H1 (cell line): ENCODE results near the gene GLYR1. TPM values are rescaled to one million over a fixed set of nuclear protein-coding genes. Genes with fewer than 3 reads are reported as not detected.

Experiments used
- CTCF ChIA-PET: fragments of 300-600 bp; sonication (Branson Sonifier 250); formaldehyde crosslinking; loops from one replicate; lab custom pipeline; 2021; ENCODE audit not compliant: partially characterized antibody; lab: Charles Lee
- POLR2A ChIA-PET: fragments of 300-600 bp; sonication (Branson Sonifier 250); formaldehyde crosslinking; loops from one replicate; lab custom pipeline; 2021; ENCODE audit warnings: inconsistent platforms; ENCODE audit not compliant: partially characterized antibody; lab: Charles Lee
- DNase-seq, 2 experiments: peaks; one replicate each; pipeline versions ENCODE4 v3.0.0 to v3.0.0-alpha.2; 2010 to 2022; ENCODE audit warnings: low spot score in 2 of 2, low read depth in 1 of 2, mixed read lengths in 1 of 2
- FAIRE-seq: peaks from 2 replicates; lab custom pipeline; 2011; peaks lifted over from hg19 to GRCh38; lab: Jason Lieb, UNC
- H2AFZ ChIP-seq: 2 replicates; pipeline ENCODE4 v1.8.1; 2012; ENCODE audit warnings: low read length, inconsistent platforms
- H2AK5ac ChIP-seq: 2 replicates; pipeline ENCODE4 v1.6.1; 2013; ENCODE audit warnings: low read depth, low read length
- H2BK120ac ChIP-seq: replicated peaks from 2 replicates; pipeline ENCODE3; 2013; ENCODE audit warnings: low read depth, low read length, inconsistent platforms
- H2BK12ac ChIP-seq: 2 replicates; pipeline ENCODE4 v1.6.1; 2013; ENCODE audit warnings: low read depth, low read length
- H2BK15ac ChIP-seq: 2 replicates; pipeline ENCODE4 v1.6.1; 2013; ENCODE audit warnings: low read length
- H2BK20ac ChIP-seq: 2 replicates; pipeline ENCODE4 v1.6.1; 2013; ENCODE audit warnings: low read length
- H2BK5ac ChIP-seq: 2 replicates; pipeline ENCODE4 v1.6.1; 2013; ENCODE audit warnings: low read depth, low read length
- H3K14ac ChIP-seq: 2 replicates; pipeline ENCODE4 v1.6.1; 2013; ENCODE audit warnings: inconsistent platforms; ENCODE audit not compliant: insufficient read length
- H3K18ac ChIP-seq: 2 replicates; pipeline ENCODE4 v1.6.1; 2013; ENCODE audit warnings: low read length; ENCODE audit errors: extremely low read depth
- H3K23ac ChIP-seq: 2 replicates; pipeline ENCODE4 v1.6.1; 2013; ENCODE audit warnings: inconsistent platforms; ENCODE audit not compliant: insufficient read length
- H3K23me2 ChIP-seq: 2 replicates; pipeline ENCODE4 v1.6.1; 2013; ENCODE audit warnings: low read depth, low read length
- H3K27ac ChIP-seq: 2 replicates; pipeline ENCODE4 v1.6.1; 2011; ENCODE audit warnings: low read depth, low read length, inconsistent platforms
- H3K27me3 ChIP-seq, 4 experiments: replicated peaks in 1 of 4; 1 replicate in 1 of 4; 2 replicates in 3 of 4; pipeline versions ENCODE4 v1.6.1 to v1.8.1; 2011 to 2013; ENCODE audit warnings: low read length in 3 of 4, mild to moderate bottlenecking in 3 of 4, inconsistent platforms in 2 of 4, mixed read lengths in 2 of 4, moderate library complexity in 1 of 4; ENCODE audit not compliant: control insufficient read depth in 3 of 4, insufficient read depth in 3 of 4; ENCODE audit errors: extremely low read depth in 1 of 4
- H3K36me3 ChIP-seq, 4 experiments: 2 replicates each; pipeline versions ENCODE4 v1.6.1 to v1.8.1; 2011 to 2013; ENCODE audit warnings: mild to moderate bottlenecking in 4 of 4, low read length in 3 of 4, moderate library complexity in 2 of 4, control low read depth in 1 of 4, inconsistent platforms in 1 of 4; ENCODE audit not compliant: insufficient read depth in 4 of 4, control insufficient read depth in 2 of 4
- H3K4ac ChIP-seq: replicated peaks from 2 replicates; pipeline ENCODE3; 2013; ENCODE audit warnings: low read length, low read depth, mixed read lengths, inconsistent platforms; ENCODE audit not compliant: insufficient read length
- H3K4me1 ChIP-seq, 4 experiments: replicated peaks in 1 of 4; 1 replicate in 1 of 4; 2 replicates in 3 of 4; pipeline versions ENCODE4 v1.6.1 to v1.8.1; 2011 to 2013; ENCODE audit warnings: low read length in 3 of 4, inconsistent platforms in 2 of 4, mixed read lengths in 1 of 4; ENCODE audit not compliant: insufficient read depth in 4 of 4, control insufficient read depth in 3 of 4
- H3K4me2 ChIP-seq, 2 experiments: 2 replicates each; pipeline versions ENCODE4 v1.6.1 to v1.8.1; 2011 to 2013; ENCODE audit warnings: low read depth in 2 of 2, low read length in 2 of 2, control low read depth in 1 of 2, inconsistent platforms in 1 of 2, mild to moderate bottlenecking in 1 of 2; ENCODE audit not compliant: insufficient read depth in 1 of 2
- H3K4me3 ChIP-seq, 4 experiments: fragments of 200-600, 300-600 bp in 1 of 4; sonication (generic), shearing (Covaris generic), sonication (Bioruptor Twin) in 1 of 4; 2 replicates each; pipeline versions ENCODE4 v1.5.1 to v1.8.1; 2011 to 2016; ENCODE audit warnings: low read length in 4 of 4, low read depth in 3 of 4, control low read depth in 2 of 4, inconsistent platforms in 2 of 4, mild to moderate bottlenecking in 2 of 4, mixed read lengths in 1 of 4, moderate library complexity in 1 of 4; ENCODE audit not compliant: insufficient read depth in 2 of 4; ENCODE audit errors: extremely low read depth in 1 of 4
- H3K56ac ChIP-seq: replicated peaks from 2 replicates; pipeline ENCODE3; 2013; ENCODE audit warnings: low read depth, mild to moderate bottlenecking, mixed read lengths, low read length, inconsistent platforms; ENCODE audit not compliant: insufficient read length
- H3K79me1 ChIP-seq: 2 replicates; pipeline ENCODE4 v1.6.1; 2013; ENCODE audit warnings: low read depth, low read length, control low read depth
- H3K79me2 ChIP-seq, 2 experiments: 2 replicates each; pipeline versions ENCODE4 v1.6.1 to v1.8.1; 2012 to 2013; ENCODE audit warnings: low read length in 2 of 2, mild to moderate bottlenecking in 2 of 2, inconsistent platforms in 1 of 2; ENCODE audit not compliant: insufficient read depth in 2 of 2, control insufficient read depth in 1 of 2
- H3K9ac ChIP-seq, 4 experiments: replicated peaks in 1 of 4; 1 replicate in 1 of 4; 2 replicates in 3 of 4; pipeline versions ENCODE4 v1.6.1 to v1.8.1; 2011 to 2013; ENCODE audit warnings: low read depth in 3 of 4, low read length in 3 of 4, control low read depth in 2 of 4, mild to moderate bottlenecking in 2 of 4, moderate library complexity in 2 of 4, inconsistent platforms in 1 of 4; ENCODE audit errors: extremely low read depth in 1 of 4
- H3K9me3 ChIP-seq, 2 experiments: 2 replicates each; pipeline versions ENCODE4 v1.6.1 to v1.8.1; 2012 to 2013; ENCODE audit warnings: mild to moderate bottlenecking in 2 of 2, moderate library complexity in 2 of 2, control low read depth in 1 of 2, inconsistent platforms in 1 of 2, low read depth in 1 of 2, low read length in 1 of 2, mixed read lengths in 1 of 2; ENCODE audit not compliant: insufficient read depth in 2 of 2
- H4K20me1 ChIP-seq, 2 experiments: replicated peaks in 1 of 2; 2 replicates each; pipeline versions ENCODE3 to v1.8.1; 2011 to 2013; ENCODE audit warnings: inconsistent platforms in 2 of 2, low read length in 2 of 2, mild to moderate bottlenecking in 1 of 2; ENCODE audit not compliant: insufficient read depth in 2 of 2, control insufficient read depth in 1 of 2
- H4K5ac ChIP-seq: 2 replicates; pipeline ENCODE4 v1.6.1; 2013; ENCODE audit warnings: low read length, low read depth, mixed read lengths, inconsistent platforms; ENCODE audit not compliant: insufficient read length
- H4K8ac ChIP-seq: 2 replicates; pipeline ENCODE4 v1.8.0; 2013; ENCODE audit warnings: mild to moderate bottlenecking, moderate library complexity, low read length, inconsistent platforms; ENCODE audit not compliant: insufficient read depth; ENCODE audit errors: extremely low read depth
- H4K91ac ChIP-seq: replicated peaks from 2 replicates; pipeline ENCODE3; 2013; ENCODE audit warnings: low read length, mixed read lengths, inconsistent platforms; ENCODE audit not compliant: insufficient read length
- JUND ChIP-seq: IDR thresholded peaks from 2 replicates; pipeline ENCODE4 v1.6.1; 2011; ENCODE audit warnings: mild to moderate bottlenecking, improper control_type of control experiment, low read length
- ZNF274 ChIP-seq: IDR thresholded peaks from 2 replicates; pipeline ENCODE4 v1.7.0; 2012; ENCODE audit warnings: low read length, borderline replicate concordance; ENCODE audit errors: extremely low read depth
- WGBS, 2 experiments: shearing (Covaris generic) in 1 of 2; methylation state at CpG; one replicate each; pipeline versions ENCODE4 v1.1.6 to v1.1.7; 2013 to 2015; ENCODE audit warnings: low lambda C conversion rate in 2 of 2, mixed read lengths in 2 of 2, inconsistent platforms in 1 of 2, low coverage in 1 of 2, missing lambda C conversion rate in 1 of 2; ENCODE audit not compliant: insufficient replicate concordance in 2 of 2, insufficient coverage in 1 of 2, insufficient read length in 1 of 2; ENCODE audit errors: extremely low coverage in 1 of 2, missing lambda C conversion rate in 1 of 2; 5-methylcytosine and 5-hydroxymethylcytosine counted together
- long read RNA-seq, 2 experiments: library from RNA in 1 of 2; library from capped mRNA in 1 of 2; stranded (forward); transcript quantifications; one replicate each; pipeline ENCODE4 v2.0.0, GENCODE V29; 2021; ENCODE audit warnings: inconsistent platforms in 1 of 2
- polyA minus RNA-seq, 3 experiments: library from RNA; depleted of rRNA, polyadenylated mRNA; stranded (reverse); fragments of >200 nt; gene quantifications; 1 replicate in 2 of 3; 2 replicates in 1 of 3; pipeline ENCODE4 v1.2.3, GENCODE V29; 2011
- polyA plus RNA-seq, 7 experiments: library from polyadenylated mRNA; depleted of rRNA in 3 of 7; stranded (reverse) in 5 of 7; unstranded in 2 of 7; fragments of >200 nt in 5 of 7; fragments of 200-250 nt in 2 of 7; gene quantifications; 1 replicate in 5 of 7; 2 replicates in 1 of 7; 4 replicates in 1 of 7; pipeline versions ENCODE4 v1.2.1 to v1.2.3, GENCODE V29; 2011 to 2013; ENCODE audit warnings: missing spikeins in 2 of 7, mixed read lengths in 2 of 7
- total RNA-seq: library from RNA; stranded (reverse); fragmentation: NEBNext Ultra II Directional; extraction: Animal tissue kit (Norgen Biotek cat#: 25700); gene quantifications from 2 replicates; pipeline ENCODE4 v1.2.1, GENCODE V29; 2021

Gene GLYR1
- total RNA-seq, result 115 and 120 TPM in 2 replicates
- polyA plus RNA-seq (2011; rRNA removed), result 50.2 and 60.2 TPM in 2 replicates
- 60.9 TPM for polyA plus RNA-seq (2011; cell fraction: cytosol; rRNA removed)
- 68.7 TPM for polyA plus RNA-seq (2011; cell fraction: nucleus; rRNA removed)
- polyA plus RNA-seq (2012, experiment 1 of 2), result 73.6 to 91.0 TPM (median 77.9 TPM) in 4 replicates
- 34.4 TPM for polyA plus RNA-seq (2012, experiment 2 of 2)
- 65.9 TPM for polyA plus RNA-seq (2013, experiment 1 of 2)
- polyA plus RNA-seq (2013, experiment 2 of 2), result 60.5 TPM
- polyA minus RNA-seq (2011; rRNA and poly(A)+ RNA removed), result 41.3 and 50.3 TPM in 2 replicates
- 28.1 TPM for polyA minus RNA-seq (2011; cell fraction: cytosol; rRNA and poly(A)+ RNA removed)
- 30.4 TPM for polyA minus RNA-seq (2011; cell fraction: nucleus; rRNA and poly(A)+ RNA removed)
- long read RNA-seq, experiment 1, transcript GLYR1-201 (16 exons, 3,772 nt), result major isoform, 5 of 103 reads
- long read RNA-seq, experiment 1, partial matches to known transcripts, result 26 of 103 reads
- long read RNA-seq, experiment 1, other reads (novel, unspliced or antisense), result 70 of 103 reads
- long read RNA-seq, experiment 2, transcript GLYR1-201 (16 exons, 3,772 nt), result major isoform, 11 of 61 reads
- long read RNA-seq, experiment 2, partial matches to known transcripts, result 38 of 61 reads
- long read RNA-seq, experiment 2, other reads (novel, unspliced or antisense), result 9 of 61 reads

DNA sequence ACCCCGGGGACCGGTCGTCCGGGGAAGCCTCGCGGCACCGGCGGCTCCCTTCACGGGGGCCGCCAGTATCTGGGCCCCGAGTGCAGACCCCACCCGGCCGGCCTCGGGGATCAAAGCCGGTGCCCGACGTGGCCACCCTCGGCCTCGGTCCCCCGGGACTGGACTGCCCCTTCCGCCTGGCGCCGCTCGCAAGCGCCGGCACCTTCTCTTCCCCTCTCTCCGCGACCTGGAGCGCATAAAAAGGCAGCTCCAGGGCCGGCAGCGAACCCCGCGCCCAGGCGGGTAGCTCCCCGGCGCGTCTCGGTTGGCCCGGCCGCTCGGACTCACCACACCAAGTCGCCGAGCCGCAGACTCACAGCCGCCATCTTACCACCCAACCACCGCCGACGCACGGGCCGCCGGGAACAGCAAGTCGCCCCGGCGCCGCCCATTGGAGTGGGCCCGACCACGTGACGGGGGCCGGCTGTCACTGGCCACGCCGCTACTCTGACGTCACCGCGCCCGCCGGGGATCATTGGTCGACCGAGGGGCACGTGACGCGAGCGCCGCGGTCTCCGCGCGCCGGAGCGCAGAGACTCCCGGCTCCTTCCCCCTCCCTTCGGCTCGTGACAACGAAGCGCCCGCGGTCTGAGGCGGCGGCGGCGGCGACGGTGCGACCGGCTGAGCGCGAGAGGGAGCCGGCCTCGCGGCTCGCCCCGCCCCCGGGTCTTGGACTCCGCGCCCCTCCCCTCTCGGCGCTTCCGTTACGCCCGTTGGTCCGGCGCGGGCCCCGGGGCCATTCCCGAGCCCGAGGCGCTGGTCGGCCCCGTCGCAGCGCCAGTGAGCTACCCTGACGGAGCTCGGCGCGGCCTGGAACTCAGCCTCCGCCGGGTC lies at the start of gene GLYR1, which contains the start of gene UBN1:
Gene GLYR1 (minus strand): TSS at position 388 of the 873 bp plus-strand sequence. CDS start 23 bp downstream, at position 365.
Gene UBN1 (plus strand): TSS at position 581 of the 873 bp plus-strand sequence. CDS start 5,437 bp downstream, outside the sequence.
- H3K23me2 ChIP-seq, result peaks cover 9% of the 10 kb centered on the region
- H4K8ac ChIP-seq, result peak within 1 kb of the TSS; percentile 98
- H4K91ac ChIP-seq, result no peak within 1 kb of the TSS
- no peaks in the 10 kb centered on the region for H3K27me3 ChIP-seq
- no peak within 1 kb of the TSS for H3K4ac ChIP-seq
- no peak within 1 kb of the TSS for H2BK15ac ChIP-seq
- peak within 1 kb of the TSS; percentile 66; the same call in 1 of the 2 replicates for H2BK5ac ChIP-seq
- DNase-seq (peak; percentile 85 to 100), FAIRE-seq (no peak)
- H3K36me3 ChIP-seq, result peaks cover 8 to 32% (median 22%) of the 10 kb centered on the region in 4 experiments; a peak in 7 of 8 replicates
- H2BK20ac ChIP-seq, result no peak within 1 kb of the TSS
- H3K9ac ChIP-seq, result peak within 1 kb of the TSS; percentile 89 to 94 (median 91)
- 2% methylated on average over 78 of the region's 126 CpGs; no CpG with 5 or more reads in 1 of the 2 experiments for WGBS, 2 experiments
- H3K79me2 ChIP-seq, result peaks cover 20 to 67% of the 10 kb centered on the region in 2 experiments
- H3K9me3 ChIP-seq, result no peaks in the 10 kb centered on the region
- peak within 1 kb of the TSS; percentile 95 to 96 for H3K4me2 ChIP-seq
- H2BK120ac ChIP-seq, result no peak within 1 kb of the TSS
- peak within 1 kb of the TSS; percentile 87 for H3K27ac ChIP-seq
- no peak within 1 kb of the TSS for H2BK12ac ChIP-seq
- CTCF ChIA-PET, result interaction anchor here (1.0 kb wide), 1 partner anchor 10 kb away, joined by 3 read pairs; no protein-coding TSS in a partner anchor
- H3K79me1 ChIP-seq, result peaks cover 10% of the 10 kb centered on the region
- no peak within 1 kb of the TSS for H3K23ac ChIP-seq
- no peak within 1 kb of the TSS for H3K14ac ChIP-seq
- no peak within 1 kb of the TSS for H3K18ac ChIP-seq
- H3K56ac ChIP-seq, result peak within 1 kb of the TSS; percentile 64
- no peak within 1 kb of the TSS for H2AFZ ChIP-seq
- peak within 1 kb of the TSS; percentile 88 for H4K5ac ChIP-seq
- POLR2A ChIA-PET, result interaction anchor here (0.7 to 2.4 kb wide), 12 partner anchors 9 to 170 kb away, joined by 3 to 12 read pairs (median 4); partner anchors contain the start of genes ANKS3, DNAAF8, NUDT16L1 and PPL
- peaks cover 15 to 23% of the 10 kb centered on the region in 2 experiments for H4K20me1 ChIP-seq
- H3K4me3 ChIP-seq, result peak within 1 kb of the TSS; percentile 88 to 95 (median 90)
- peaks cover 3 to 11% (median 5%) of the 10 kb centered on the region in 4 experiments; a peak in 6 of 7 replicates for H3K4me1 ChIP-seq
- H2AK5ac ChIP-seq, result no peak within 1 kb of the TSS
- TF ChIP-seq ZNF274 (no peak), JUND (peak; percentile 59; the same call in 1 of the 2 replicates)
